NCI-H2029 treated with DMSO at 0.1 percent for 48 hours (cell line): ENCODE data around the gene CYP17A1.
"Not testable (repeated sequence)": the region's sequence is repeated elsewhere in the genome, so short reads cannot be mapped to it uniquely, and the experiment has no call there.

Experiments
- DNase-seq: peaks from one replicate; lab custom pipeline; 2025; lab: John Stamatoyannopoulos, UW

The CYP17A1 gene

GRCh38 chr10:102835007-102835482, 2.2 kb downstream of the CYP17A1 start:
- peak; percentile 33 for DNase-seq

GRCh38 chr10:102834143-102834542, 3.1 kb downstream of the CYP17A1 start:
- DNase-seq = no peak

- DNase-seq = no peak
These were observed 4.2 kb downstream of the CYP17A1 start for GRCh38 chr10:102832987-102833386.

GRCh38 chr10:102832248-102832647, 5.0 kb downstream of the CYP17A1 start:
- no peak for DNase-seq

- no peak for DNase-seq
These were observed 5.7 kb downstream of the CYP17A1 start for GRCh38 chr10:102831322-102832071.

- DNase-seq = no peak
These were observed 9.6 kb downstream of the CYP17A1 start for GRCh38 chr10:102827597-102827975.

GRCh38 chr10:102826148-102826796, 10.9 kb downstream of the CYP17A1 start:
- DNase-seq = no peak

GRCh38 chr10:102824664-102825063, 12.5 kb downstream of the CYP17A1 start:
- DNase-seq = no peak

- DNase-seq = no peak
These were observed 15.0 kb downstream of the CYP17A1 start for GRCh38 chr10:102822222-102822621.

GRCh38 chr10:102820008-102820407, 17.2 kb downstream of the CYP17A1 start:
- DNase-seq = not testable (repeated sequence)

GRCh38 chr10:102819054-102819453, 18.2 kb downstream of the CYP17A1 start:
- DNase-seq = no peak

GRCh38 chr10:102817175-102817574, 20.0 kb downstream of the CYP17A1 start:
- no peak for DNase-seq

- DNase-seq = no peak
These were observed 21.2 kb downstream of the CYP17A1 start for GRCh38 chr10:102815790-102816549.

GRCh38 chr10:102814873-102815661, 22.1 kb downstream of the CYP17A1 start:
- DNase-seq = no peak

GRCh38 chr10:102814453-102814871, 22.8 kb downstream of the CYP17A1 start:
- no peak for DNase-seq

GRCh38 chr10:102813734-102814452, 23.3 kb downstream of the CYP17A1 start:
- DNase-seq = no peak

- no peak for DNase-seq
These were observed 24.1 kb downstream of the CYP17A1 start for GRCh38 chr10:102813017-102813541.

- no peak for DNase-seq
These were observed 24.9 kb downstream of the CYP17A1 start for GRCh38 chr10:102812231-102812876.

- no peak for DNase-seq
These were observed 25.9 kb downstream of the CYP17A1 start for GRCh38 chr10:102811346-102811745.

- DNase-seq = no peak
These were observed 28.8 kb downstream of the CYP17A1 start for GRCh38 chr10:102808380-102808779.
